SK-N-MC (cell line): Measurements from ENCODE around the gene MOB3C.

Experiments
- DNase-seq: peaks from one replicate; pipeline ENCODE4 v3.0.0-alpha.2; 2011; ENCODE audit warnings: low read depth, low spot score
- H3K27ac ChIP-seq: fragments of 200-600 bp; sonication (generic); 2 replicates; pipeline ENCODE4 v1.5.1; 2016; ENCODE audit warnings: mixed run types
- H3K36me3 ChIP-seq: fragments of 200-600 bp; sonication (generic); 2 replicates; pipeline ENCODE4 v1.6.1; 2017; ENCODE audit warnings: antibody characterized with exemption, low read length, mixed read lengths; ENCODE audit not compliant: insufficient read depth
- H3K4me3 ChIP-seq: fragments of 200-600 bp; sonication (generic); 2 replicates; pipeline ENCODE4 v1.5.1; 2016
- H3K9ac ChIP-seq: fragments of 200-600 bp; sonication (generic); 2 replicates; pipeline ENCODE4 v1.8.0; 2017; ENCODE audit warnings: mixed run types, mixed read lengths; ENCODE audit not compliant: insufficient read length
- H3K9me3 ChIP-seq: fragments of 200-600 bp; sonication (generic); 2 replicates; pipeline ENCODE4 v1.6.1; 2017; ENCODE audit warnings: low read depth, mild to moderate bottlenecking, antibody characterized with exemption, low read length, moderate library complexity, mixed read lengths
- EZH2 ChIP-seq: fragments of 200-600 bp; sonication (generic); IDR thresholded peaks from one replicate; pipeline ENCODE4 v1.6.1; 2017; ENCODE audit warnings: antibody characterized with exemption
- FOXP2 ChIP-seq: optimal IDR thresholded peaks from 2 replicates; pipeline ENCODE3; 2011; ENCODE audit warnings: mild to moderate bottlenecking, moderate library complexity; ENCODE audit not compliant: insufficient read depth; ENCODE audit errors: extremely low read length, control extremely low read depth
- POLR2AphosphoS5 ChIP-seq: IDR thresholded peaks from 2 replicates; pipeline ENCODE4 v1.6.1; 2012; ENCODE audit warnings: mild to moderate bottlenecking, low read depth, low read length, borderline replicate concordance

MOB3C gene

DNA sequence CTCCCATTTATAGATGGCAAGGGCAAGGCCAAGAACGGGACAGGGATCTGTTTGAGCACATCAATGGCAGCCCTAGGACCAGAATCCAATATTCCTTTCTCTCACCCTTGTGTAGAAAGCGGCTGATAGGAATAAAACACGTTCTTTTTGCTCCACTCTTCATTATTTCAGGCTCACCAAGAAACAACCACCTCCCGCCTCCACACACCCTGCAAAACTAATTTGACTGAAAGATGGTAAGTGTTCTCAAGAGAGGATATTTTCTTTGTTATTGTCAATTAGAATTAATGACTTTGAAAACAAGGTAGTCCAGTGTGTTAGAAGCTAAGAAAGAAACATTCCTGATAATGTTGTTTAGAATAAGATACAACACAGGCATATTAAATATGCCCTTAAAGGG is 53.3 kb downstream of the MOB3C start:
- TF ChIP-seq FOXP2 (no peak), EZH2 (no peak), POLR2AphosphoS5 (no peak)

DNA sequence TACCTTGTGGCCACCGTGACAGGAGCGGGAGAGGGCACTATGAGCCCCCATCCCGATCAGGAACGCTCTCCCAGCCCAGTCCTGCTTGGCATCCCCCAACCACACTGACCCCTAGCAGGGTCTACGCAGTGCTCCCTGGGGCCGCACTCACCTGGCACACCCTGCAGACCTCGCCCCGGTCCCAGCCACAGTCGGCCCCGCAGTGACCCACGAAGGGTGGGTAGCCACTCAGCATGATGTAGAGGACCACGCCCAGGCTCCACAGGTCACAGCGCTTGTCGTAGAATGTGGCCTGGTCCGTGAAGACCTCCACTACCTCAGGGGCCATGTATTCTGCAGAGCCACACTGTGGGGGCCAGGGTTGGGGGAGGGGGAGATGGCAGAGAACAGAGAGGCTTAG is 54.1 kb downstream of the MOB3C start:
- no peak for TF ChIP-seq EZH2
- TF ChIP-seq POLR2AphosphoS5 = no peak
- TF ChIP-seq FOXP2 = no peak
- H3K4me3 ChIP-seq = no peak overlapping the region
- DNase-seq = no peak
- H3K9ac ChIP-seq = no peak overlapping the region
- H3K27ac ChIP-seq = no peak overlapping the region
- H3K36me3 ChIP-seq = no peaks in the 10 kb centered on the region
- no peaks in the 10 kb centered on the region for H3K9me3 ChIP-seq

More for the DNA sequence above, 53.3 kb downstream of the MOB3C start:
- no peak overlapping the region for H3K9ac ChIP-seq
- no peaks in the 10 kb centered on the region for H3K9me3 ChIP-seq
- H3K27ac ChIP-seq = no peak overlapping the region
- H3K4me3 ChIP-seq = no peak overlapping the region
- no peaks in the 10 kb centered on the region for H3K36me3 ChIP-seq
- DNase-seq = no peak

DNA sequence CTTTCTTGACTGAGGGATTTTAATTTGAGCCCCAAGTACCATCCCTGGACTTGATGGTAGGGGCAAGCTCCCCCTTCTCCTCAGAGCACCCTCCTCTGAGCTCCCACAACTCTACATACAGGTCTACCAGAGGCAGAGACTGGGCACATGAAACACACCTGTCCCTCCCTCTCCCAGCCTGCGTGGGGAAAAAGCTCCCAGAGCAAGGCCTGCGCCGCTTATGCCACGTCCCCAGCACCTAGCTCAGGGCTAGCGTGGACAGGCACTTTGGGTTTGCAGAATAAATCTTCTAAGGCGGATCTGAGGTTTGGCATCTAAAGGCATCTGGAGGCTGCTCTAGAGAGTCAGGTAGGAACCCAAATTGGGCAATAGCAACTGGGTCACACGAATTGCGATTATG is 57.6 kb downstream of the MOB3C start:
- TF ChIP-seq EZH2 (no peak), POLR2AphosphoS5 (no peak), FOXP2 (no peak)
- Histone ChIP-seq H3K27ac (no peak overlapping the region), H3K9ac (no peak overlapping the region), H3K9me3 (no peaks in the 10 kb centered on the region), H3K4me3 (no peak overlapping the region), H3K36me3 (no peaks in the 10 kb centered on the region)
- DNase-seq = no peak

DNA sequence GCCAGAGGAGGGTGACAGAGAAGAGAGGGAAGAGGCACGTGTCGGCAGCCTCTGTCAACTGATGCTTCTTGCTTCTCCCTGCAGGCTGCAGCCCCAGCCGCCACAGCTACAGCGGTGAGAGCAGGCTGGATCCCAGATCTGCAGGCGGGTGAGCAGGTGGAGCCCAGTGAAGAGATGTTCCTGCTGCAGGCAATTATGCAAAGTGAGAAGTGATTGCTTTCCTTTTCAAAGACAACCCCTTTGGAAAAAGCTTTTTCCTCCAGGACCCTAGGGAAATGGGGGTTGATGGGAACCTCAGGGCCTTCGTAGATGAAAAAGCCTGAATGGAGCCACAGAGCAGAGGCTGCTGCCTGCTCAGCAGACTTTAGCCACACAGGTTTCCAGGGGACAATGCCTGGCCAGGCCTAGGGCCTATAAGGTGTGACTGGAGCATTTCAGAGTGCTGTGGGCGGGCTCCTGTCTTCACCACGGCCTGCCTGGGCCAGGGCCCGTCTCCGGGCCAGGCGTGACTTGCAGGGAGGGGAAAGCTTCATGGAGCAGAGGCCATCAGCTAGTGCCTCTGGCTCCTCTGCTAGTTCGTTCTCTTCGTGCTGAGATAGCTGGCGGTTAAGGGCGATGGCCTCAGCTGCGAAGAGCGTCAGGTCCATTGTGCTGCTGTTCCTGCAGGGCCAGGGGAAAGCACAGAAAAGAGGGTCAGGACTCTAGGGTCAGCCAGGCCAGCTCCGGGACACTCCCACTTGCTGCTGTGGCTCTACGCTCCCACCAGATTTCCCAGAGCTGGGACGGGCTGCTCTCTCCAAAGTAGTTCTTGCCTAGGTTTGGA is 58.3 kb downstream of the MOB3C start:
- TF ChIP-seq FOXP2 (no peak), POLR2AphosphoS5 (no peak), EZH2 (no peak)
- no peak for DNase-seq

More for the DNA sequence above, 58.3 kb downstream of the MOB3C start:
- no peak overlapping the region for H3K27ac ChIP-seq
- no peak overlapping the region for H3K9ac ChIP-seq
- H3K4me3 ChIP-seq = no peak overlapping the region
- H3K36me3 ChIP-seq = no peaks in the 10 kb centered on the region
- no peaks in the 10 kb centered on the region for H3K9me3 ChIP-seq
